Vagina (tissue), 2 donors: ENCODE data around the gene CDH4. TPM values are rescaled to one million over a fixed set of nuclear protein-coding genes. Genes with fewer than 3 reads are reported as not detected.

Source experiments
- DNase-seq, 2 donors: peaks; one replicate each; pipeline ENCODE4 v3.0.0-alpha.2; 2017; ENCODE audit errors: extremely low spot score in 2 of 2
- H3K27ac ChIP-seq: fragments of 200-600 bp; sonication (generic); one replicate; pipeline ENCODE4 v1.5.1; 2019
- H3K27me3 ChIP-seq: fragments of 200-600 bp; sonication (generic); one replicate; pipeline ENCODE4 v1.5.1; 2019
- H3K36me3 ChIP-seq, 2 donors: fragments of 200-600 bp; sonication (generic); one replicate each; pipeline ENCODE4 v1.5.1; 2017 to 2019
- H3K4me1 ChIP-seq: fragments of 200-600 bp; sonication (generic); one replicate; pipeline ENCODE4 v1.5.1; 2019
- H3K4me3 ChIP-seq, 2 donors: fragments of 200-600 bp; sonication (generic); 1 replicate in 1 of 2; 2 replicates in 1 of 2; pipeline ENCODE4 v1.5.1; 2016 to 2019
- H3K9me3 ChIP-seq: fragments of 200-600 bp; sonication (generic); one replicate; pipeline ENCODE4 v1.5.1; 2019
- POLR2A ChIP-seq, 2 donors: fragments of 450-650 bp; IDR thresholded peaks; one replicate each; pipeline ENCODE4 v1.6.1; 2017; ENCODE audit warnings: antibody characterized with exemption in 2 of 2, mild to moderate bottlenecking in 2 of 2, moderate library complexity in 2 of 2
- POLR2AphosphoS5 ChIP-seq, 2 donors: sonication (generic); formaldehyde crosslinking; IDR thresholded peaks; one replicate each; pipeline ENCODE4 v1.9.0; 2017; ENCODE audit warnings: antibody characterized with exemption in 2 of 2, mild to moderate bottlenecking in 2 of 2, low read depth in 1 of 2; ENCODE audit not compliant: insufficient read depth in 1 of 2
- intact Hi-C: fragments of 100-400 bp; cut with DNase I; formaldehyde crosslinking; loops from one replicate; pipeline ENCODE4 v1.15.1; 2023
- total RNA-seq: library from RNA; depleted of rRNA; stranded (reverse); fragments of >200 nt; gene quantifications from one replicate; pipeline ENCODE4 v1.2.3, GENCODE V29; 2016
- TF ChIP-seq, protein P1 (sequence below), 3 experiments: fragments of 450-650 bp in 2 of 3; fragments of 200-600 bp in 1 of 3; sonication (generic) in 1 of 3; IDR thresholded peaks; one replicate each; pipeline ENCODE4 v1.5.1; 2017 to 2019; ENCODE audit warnings: antibody characterized with exemption in 3 of 3, mild to moderate bottlenecking in 2 of 3, moderate library complexity in 2 of 3

Gene CDH4
- total RNA-seq, 1 donor from 2014 or later: 0.25 TPM

- H3K9me3 ChIP-seq: peaks cover 13% of the 10 kb centered on the region
- no peak overlapping the region for H3K27ac ChIP-seq
- TF ChIP-seq, protein P1, sequence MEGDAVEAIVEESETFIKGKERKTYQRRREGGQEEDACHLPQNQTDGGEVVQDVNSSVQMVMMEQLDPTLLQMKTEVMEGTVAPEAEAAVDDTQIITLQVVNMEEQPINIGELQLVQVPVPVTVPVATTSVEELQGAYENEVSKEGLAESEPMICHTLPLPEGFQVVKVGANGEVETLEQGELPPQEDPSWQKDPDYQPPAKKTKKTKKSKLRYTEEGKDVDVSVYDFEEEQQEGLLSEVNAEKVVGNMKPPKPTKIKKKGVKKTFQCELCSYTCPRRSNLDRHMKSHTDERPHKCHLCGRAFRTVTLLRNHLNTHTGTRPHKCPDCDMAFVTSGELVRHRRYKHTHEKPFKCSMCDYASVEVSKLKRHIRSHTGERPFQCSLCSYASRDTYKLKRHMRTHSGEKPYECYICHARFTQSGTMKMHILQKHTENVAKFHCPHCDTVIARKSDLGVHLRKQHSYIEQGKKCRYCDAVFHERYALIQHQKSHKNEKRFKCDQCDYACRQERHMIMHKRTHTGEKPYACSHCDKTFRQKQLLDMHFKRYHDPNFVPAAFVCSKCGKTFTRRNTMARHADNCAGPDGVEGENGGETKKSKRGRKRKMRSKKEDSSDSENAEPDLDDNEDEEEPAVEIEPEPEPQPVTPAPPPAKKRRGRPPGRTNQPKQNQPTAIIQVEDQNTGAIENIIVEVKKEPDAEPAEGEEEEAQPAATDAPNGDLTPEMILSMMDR (IDR thresholded peaks at IDR 0.05): no peak
- no peak for DNase-seq
- H3K36me3 ChIP-seq: no peaks in the 10 kb centered on the region
- no peaks in the 10 kb centered on the region for H3K4me1 ChIP-seq
- no peaks in the 10 kb centered on the region for H3K27me3 ChIP-seq
- intact Hi-C loops: no loop called here
- H3K4me3 ChIP-seq: no peak overlapping the region
Measured at GRCh38 chr20:61746147-61746646, 494.1 kb downstream of the CDH4 start.

DNA sequence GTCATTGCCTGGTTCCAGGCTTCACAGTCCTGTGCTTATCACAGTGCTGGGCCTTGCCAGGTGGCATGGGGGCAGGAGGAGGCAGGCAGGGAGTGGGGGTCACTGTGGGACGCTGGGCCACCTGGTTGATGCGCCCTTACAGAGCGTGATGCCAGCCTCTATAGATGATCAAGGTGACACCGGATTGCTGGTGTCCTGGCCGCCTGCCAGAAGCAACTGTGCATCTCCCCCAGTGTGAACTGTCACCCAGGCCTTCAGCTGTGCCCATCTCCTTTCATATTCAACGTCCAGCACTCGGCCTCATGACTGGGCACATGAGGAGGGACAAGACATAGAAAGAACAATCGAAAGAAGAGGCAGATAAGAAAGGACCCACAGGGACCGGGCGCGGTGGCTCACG lies 494.7 kb downstream of the CDH4 start:
- H3K9me3 ChIP-seq: peaks cover 13% of the 10 kb centered on the region
- no peak overlapping the region for H3K4me3 ChIP-seq
- DNase-seq: no peak
- no peaks in the 10 kb centered on the region for H3K4me1 ChIP-seq
- TF ChIP-seq POLR2AphosphoS5 (IDR thresholded peaks at IDR 0.05; ENCODE audit: insufficient read depth in 1 of 2, low read depth in 1 of 2) (no peak), POLR2A (IDR thresholded peaks at IDR 0.05) (no peak)
- TF ChIP-seq, protein P1 (IDR thresholded peaks at IDR 0.05): no peak
- intact Hi-C loops: no loop called here
- H3K27me3 ChIP-seq: no peaks in the 10 kb centered on the region
- no peaks in the 10 kb centered on the region for H3K36me3 ChIP-seq
- H3K27ac ChIP-seq: no peak overlapping the region

DNA sequence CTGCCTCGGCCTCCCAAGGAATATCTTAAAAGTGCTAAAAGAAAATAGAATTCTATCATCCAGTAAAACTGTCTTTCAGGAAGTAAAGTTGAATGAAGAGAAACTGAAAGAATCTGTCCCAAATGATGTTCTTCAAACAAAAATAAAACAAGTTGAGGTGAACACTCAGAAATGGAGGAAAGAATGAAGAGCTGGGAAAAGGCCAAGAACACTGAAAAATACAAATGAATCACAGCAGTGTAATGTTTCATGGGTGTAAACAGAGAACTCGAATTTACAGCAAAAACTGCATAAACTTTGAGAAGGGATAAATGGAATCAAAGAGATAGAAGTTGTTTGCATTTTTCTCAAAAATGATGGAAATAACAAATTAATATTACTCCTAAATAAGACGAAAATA lies 496.3 kb downstream of the CDH4 start:
- Histone ChIP-seq H3K4me1 (no peaks in the 10 kb centered on the region), H3K36me3 (no peaks in the 10 kb centered on the region), H3K27me3 (no peaks in the 10 kb centered on the region), H3K9me3 (peaks cover 13% of the 10 kb centered on the region), H3K27ac (no peak overlapping the region), H3K4me3 (no peak overlapping the region)
- intact Hi-C loops: no loop called here
- no peak for DNase-seq
- no peak for TF ChIP-seq POLR2A (IDR thresholded peaks at IDR 0.05)
- TF ChIP-seq POLR2AphosphoS5 (IDR thresholded peaks at IDR 0.05; ENCODE audit: insufficient read depth in 1 of 2, low read depth in 1 of 2): no peak
- TF ChIP-seq, protein P1 (IDR thresholded peaks at IDR 0.05): no peak

GRCh38 chr20:61749406-61750075 lies 497.5 kb downstream of the CDH4 start:
- Histone ChIP-seq H3K27me3 (no peaks in the 10 kb centered on the region), H3K9me3 (peaks cover 13% of the 10 kb centered on the region), H3K27ac (no peak overlapping the region), H3K36me3 (no peaks in the 10 kb centered on the region), H3K4me1 (no peaks in the 10 kb centered on the region), H3K4me3 (no peak overlapping the region)
- no peak for DNase-seq
- no peak for TF ChIP-seq POLR2AphosphoS5 (IDR thresholded peaks at IDR 0.05; ENCODE audit: insufficient read depth in 1 of 2, low read depth in 1 of 2)
- TF ChIP-seq, protein P1 (IDR thresholded peaks at IDR 0.05): no peak
- intact Hi-C loops: no loop called here

DNA sequence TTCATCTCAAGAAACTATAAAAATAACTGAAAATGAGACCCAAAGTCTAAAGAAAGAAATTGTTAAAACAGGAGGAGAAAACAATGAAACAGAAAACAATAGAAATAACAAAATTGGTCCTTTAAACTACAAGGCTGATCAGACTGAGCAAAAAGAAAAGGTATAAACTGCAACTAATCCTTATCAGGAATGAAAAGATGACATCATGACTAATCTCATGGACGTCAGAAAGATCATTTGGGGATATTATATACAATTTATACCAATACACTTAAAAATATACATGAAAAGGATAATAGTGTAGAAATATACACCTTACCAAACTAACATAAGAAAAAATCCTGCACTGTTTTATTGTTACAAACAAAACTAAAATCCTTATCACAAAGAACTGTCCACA lies 498.0 kb downstream of the CDH4 start:
- no peaks in the 10 kb centered on the region for H3K27me3 ChIP-seq
- no peak overlapping the region for H3K4me3 ChIP-seq
- no peak overlapping the region for H3K27ac ChIP-seq
- DNase-seq: no peak
- H3K9me3 ChIP-seq: peaks cover 13% of the 10 kb centered on the region
- intact Hi-C loops: no loop called here
- no peaks in the 10 kb centered on the region for H3K36me3 ChIP-seq
- TF ChIP-seq, protein P1 (IDR thresholded peaks at IDR 0.05): no peak
- TF ChIP-seq POLR2A (IDR thresholded peaks at IDR 0.05) (no peak), POLR2AphosphoS5 (IDR thresholded peaks at IDR 0.05; ENCODE audit: insufficient read depth in 1 of 2, low read depth in 1 of 2) (no peak)
- no peaks in the 10 kb centered on the region for H3K4me1 ChIP-seq
